Measurements from ENCODE around the gene SLC17A9. TPM values are rescaled to one million over a fixed set of nuclear protein-coding genes. Genes with fewer than 3 reads are reported as not detected.

Gene SLC17A9
- polyA plus RNA-seq, 3 donors = 0.81 to 31.3 (median 0.82) TPM

- Mint-ChIP-seq H3K27ac (no peak overlapping the region), H3K27me3 (ENCODE audit: low read depth in 3 of 3) (peaks cover 73 to 93% (median 78%) of the 10 kb centered on the region in 3 donors), H3K4me1 (peaks cover 35% of the 10 kb centered on the region), H3K9me3 (peaks cover 0 to 7% (median 2%) of the 10 kb centered on the region in 7 donors), H3K4me3 (peak overlapping the region in 1 of 2 donors; percentile 85), H3K36me3 (no peaks in the 10 kb centered on the region)
- Histone ChIP-seq H3K79me2 (ENCODE audit: insufficient read depth, low read length) (no peaks in the 10 kb centered on the region), H3K4me3 (replicated peaks in 1 of 3; ENCODE audit: low read depth in 2 of 3, low read length in 3 of 3) (no peak overlapping the region), H3K27ac (ENCODE audit: low read depth in 1 of 2, low read length in 2 of 2) (no peak overlapping the region), H4K20me1 (ENCODE audit: insufficient read depth, low read length) (no peaks in the 10 kb centered on the region), H3K4me1 (ENCODE audit: control insufficient read depth in 1 of 2, insufficient read depth in 2 of 2, low read length in 2 of 2) (peaks cover 33% of the 10 kb centered on the region in 2 donors), H3K36me3 (replicated peaks in 1 of 2; ENCODE audit: control insufficient read depth in 1 of 2, insufficient read depth in 2 of 2, low read length in 2 of 2) (no peaks in the 10 kb centered on the region), H3K27me3 (ENCODE audit: control insufficient read depth in 2 of 2, insufficient read depth in 2 of 2, low read length in 2 of 2) (peaks cover 24 to 75% of the 10 kb centered on the region in 2 donors), H2AFZ (ENCODE audit: insufficient read depth, low read depth, low read length, poor library complexity, severe bottlenecking) (no peak overlapping the region), H3K4me2 (replicated peaks; ENCODE audit: extremely low read depth, low read length, poor library complexity, severe bottlenecking) (no peak overlapping the region), H3K9me3 (replicated peaks in 1 of 2; ENCODE audit: control insufficient read depth in 1 of 2, insufficient read depth in 1 of 2, low read length in 2 of 2) (peaks cover 0 to 4% of the 10 kb centered on the region in 2 donors), H3K9ac (ENCODE audit: insufficient read depth, low read length, poor library complexity, severe bottlenecking) (no peak overlapping the region)
- WGBS (ENCODE audit: insufficient coverage) = 2% methylated on average over 22 of the region's 28 CpGs
- intact Hi-C loops (cut with micrococcal nuclease) = no loop called here
- TF ChIP-seq CTCF (IDR thresholded peaks at IDR 0.05) = no peak
- DNase-seq = no peak
These were observed 28.5 kb downstream of the SLC17A9 start for GRCh38 chr20:62980970-62981369.

GRCh38 chr20:62982124-62983075, 29.9 kb downstream of the SLC17A9 start:
- H3K4me3 Mint-ChIP-seq = peak overlapping the region in 1 of 2 donors; percentile 73
- no peaks in the 10 kb centered on the region for H3K79me2 ChIP-seq (ENCODE audit: insufficient read depth, low read length)
- no peak overlapping the region for H3K27ac Mint-ChIP-seq
- H3K27me3 Mint-ChIP-seq (ENCODE audit: low read depth in 3 of 3) = peaks cover 67 to 84% (median 72%) of the 10 kb centered on the region in 3 donors
- peaks cover 0 to 4% of the 10 kb centered on the region in 2 donors for H3K9me3 ChIP-seq (replicated peaks in 1 of 2; ENCODE audit: control insufficient read depth in 1 of 2, insufficient read depth in 1 of 2, low read length in 2 of 2)
- peaks cover 33% of the 10 kb centered on the region for H3K4me1 Mint-ChIP-seq
- no peaks in the 10 kb centered on the region for H3K36me3 Mint-ChIP-seq
- intact Hi-C loops (cut with micrococcal nuclease) = no loop called here
- H3K9me3 Mint-ChIP-seq = peaks cover 0 to 7% (median 2%) of the 10 kb centered on the region in 7 donors
- H3K9ac ChIP-seq (ENCODE audit: insufficient read depth, low read length, poor library complexity, severe bottlenecking) = no peak overlapping the region
- H3K27me3 ChIP-seq (ENCODE audit: control insufficient read depth in 2 of 2, insufficient read depth in 2 of 2, low read length in 2 of 2) = peaks cover 24 to 64% of the 10 kb centered on the region in 2 donors
- no peaks in the 10 kb centered on the region for H3K36me3 ChIP-seq (replicated peaks in 1 of 2; ENCODE audit: control insufficient read depth in 1 of 2, insufficient read depth in 2 of 2, low read length in 2 of 2)
- TF ChIP-seq CTCF (IDR thresholded peaks at IDR 0.05) = no peak
- H3K4me1 ChIP-seq (ENCODE audit: control insufficient read depth in 1 of 2, insufficient read depth in 2 of 2, low read length in 2 of 2) = peaks cover 32% of the 10 kb centered on the region in 2 donors
- H3K27ac ChIP-seq (ENCODE audit: low read depth in 1 of 2, low read length in 2 of 2) = no peak overlapping the region
- DNase-seq = peak in 1 of 3 donors; percentile 15
- H2AFZ ChIP-seq (ENCODE audit: insufficient read depth, low read depth, low read length, poor library complexity, severe bottlenecking) = no peak overlapping the region
- no peak overlapping the region for H3K4me3 ChIP-seq (replicated peaks in 1 of 3; ENCODE audit: low read depth in 2 of 3, low read length in 3 of 3)
- no peak overlapping the region for H3K4me2 ChIP-seq (replicated peaks; ENCODE audit: extremely low read depth, low read length, poor library complexity, severe bottlenecking)
- 42% methylated on average over 15 of the region's 21 CpGs for WGBS (ENCODE audit: insufficient coverage)
- H4K20me1 ChIP-seq (ENCODE audit: insufficient read depth, low read length) = no peaks in the 10 kb centered on the region
